ENCODE data around the gene ARSJ.

The ARSJ gene

DNA sequence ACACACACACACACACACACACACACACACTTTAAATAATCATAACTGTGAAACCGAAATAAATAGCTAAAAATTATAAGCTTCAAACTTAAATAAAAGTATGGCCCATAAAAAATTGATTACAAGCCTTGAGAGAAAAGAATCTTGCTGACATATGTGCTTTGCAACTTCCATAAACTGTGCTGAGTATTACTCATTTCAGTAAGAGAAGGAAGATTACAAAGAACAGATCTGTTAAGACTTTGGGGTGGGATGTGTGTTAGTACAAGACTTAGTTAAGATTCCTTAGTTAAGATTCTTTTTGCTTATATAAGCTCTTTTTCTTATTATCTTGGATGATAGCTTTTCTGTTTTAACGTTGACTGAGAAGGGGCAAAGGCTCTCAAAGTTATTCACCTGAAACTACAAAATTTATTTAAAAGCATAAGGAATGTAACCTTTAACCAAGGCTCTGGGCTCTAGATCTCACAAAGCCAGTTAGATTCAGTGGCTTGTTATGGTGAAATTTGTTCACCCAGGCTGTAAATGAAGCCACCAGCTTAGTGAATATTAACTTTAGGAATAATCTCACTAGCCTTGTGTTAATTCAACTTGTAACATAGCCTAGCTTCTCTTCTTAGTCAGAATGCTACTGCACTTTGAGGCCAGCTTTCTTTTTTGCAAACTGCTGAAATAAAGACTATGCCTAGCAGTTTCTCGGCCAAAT is 58.2 kb downstream of the ARSJ start:
- Histone ChIP-seq H3K4me1 (ENCODE audit: control insufficient read depth, insufficient read depth, low read length) (peaks cover 19% of the 10 kb centered on the region), H3K36me3 (ENCODE audit: control insufficient read depth, insufficient read depth, low read length, severe bottlenecking) (no peaks in the 10 kb centered on the region), H3K9me3 (ENCODE audit: control insufficient read depth, low read length) (no peaks in the 10 kb centered on the region), H3K4me3 (ENCODE audit: low read length) (no peak overlapping the region), H3K27me3 (replicated peaks; ENCODE audit: control insufficient read depth, insufficient read depth, low read length) (no peaks in the 10 kb centered on the region), H3K9ac (ENCODE audit: low read length) (no peak overlapping the region)
- DNase-seq (ENCODE audit: low read depth), result peak; percentile 59

DNA sequence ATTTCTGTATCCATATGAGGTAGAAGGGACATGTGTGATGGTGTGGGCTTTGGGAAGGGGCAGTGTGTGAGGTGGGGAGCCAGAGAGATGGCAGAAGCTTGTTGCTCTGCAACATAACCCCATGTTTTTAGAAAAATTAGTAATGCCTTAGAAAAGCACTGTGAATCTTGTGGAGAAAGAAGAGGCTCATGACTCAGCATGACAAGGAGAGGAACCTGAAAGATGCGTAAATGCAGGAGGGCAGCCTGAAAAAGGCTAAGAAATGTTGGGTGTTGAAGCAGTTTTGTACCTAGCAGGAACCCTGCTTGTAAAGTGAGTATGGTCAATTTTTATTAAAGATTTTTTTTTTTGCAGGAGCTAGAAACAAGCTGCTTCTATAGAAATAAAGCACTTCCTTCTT is 59.8 kb downstream of the ARSJ start:
- Histone ChIP-seq H3K9me3 (ENCODE audit: control insufficient read depth, low read length) (no peaks in the 10 kb centered on the region), H3K4me1 (ENCODE audit: control insufficient read depth, insufficient read depth, low read length) (peaks cover 19% of the 10 kb centered on the region), H3K4me3 (ENCODE audit: low read length) (no peak overlapping the region), H3K27me3 (replicated peaks; ENCODE audit: control insufficient read depth, insufficient read depth, low read length) (no peaks in the 10 kb centered on the region), H3K9ac (ENCODE audit: low read length) (no peak overlapping the region), H3K36me3 (ENCODE audit: control insufficient read depth, insufficient read depth, low read length, severe bottlenecking) (no peaks in the 10 kb centered on the region)
- DNase-seq (ENCODE audit: low read depth), result peak; percentile 46

- Histone ChIP-seq H3K9me3 (ENCODE audit: control insufficient read depth, low read length) (no peaks in the 10 kb centered on the region), H3K4me1 (ENCODE audit: control insufficient read depth, insufficient read depth, low read length) (peaks cover 19% of the 10 kb centered on the region), H3K36me3 (ENCODE audit: control insufficient read depth, insufficient read depth, low read length, severe bottlenecking) (no peaks in the 10 kb centered on the region), H3K27me3 (replicated peaks; ENCODE audit: control insufficient read depth, insufficient read depth, low read length) (no peaks in the 10 kb centered on the region), H3K4me3 (ENCODE audit: low read length) (no peak overlapping the region), H3K9ac (ENCODE audit: low read length) (no peak overlapping the region)
- DNase-seq (ENCODE audit: low read depth), result no peak
Observed at GRCh38 chr4:113919145-113919544, 60.3 kb downstream of the ARSJ start.

DNA sequence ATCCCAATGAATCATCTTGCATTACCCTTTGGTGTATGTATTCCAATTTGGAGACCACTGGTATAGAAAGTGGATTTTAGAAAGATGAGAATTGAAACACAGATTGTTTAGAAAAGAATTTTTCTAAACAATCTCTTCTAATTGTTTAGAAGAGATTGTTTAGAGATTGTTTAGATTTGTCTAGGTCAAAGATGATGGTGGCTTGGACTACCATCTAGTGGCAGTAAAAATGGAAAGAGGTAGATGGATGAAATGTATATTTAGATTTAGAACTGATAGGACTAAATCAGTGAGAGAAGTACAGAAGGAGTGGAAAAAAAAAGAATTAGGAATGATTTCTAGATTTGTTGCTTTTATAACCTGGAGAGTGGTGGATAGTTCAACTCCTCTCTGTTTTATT is 70.6 kb downstream of the ARSJ start:
- Histone ChIP-seq H3K4me1 (ENCODE audit: control insufficient read depth, insufficient read depth, low read length) (peaks cover 12% of the 10 kb centered on the region), H3K9ac (ENCODE audit: low read length) (no peak overlapping the region), H3K9me3 (ENCODE audit: control insufficient read depth, low read length) (no peaks in the 10 kb centered on the region), H3K36me3 (ENCODE audit: control insufficient read depth, insufficient read depth, low read length, severe bottlenecking) (no peaks in the 10 kb centered on the region), H3K27me3 (replicated peaks; ENCODE audit: control insufficient read depth, insufficient read depth, low read length) (no peaks in the 10 kb centered on the region), H3K4me3 (ENCODE audit: low read length) (no peak overlapping the region)
- no peak for DNase-seq (ENCODE audit: low read depth)

DNA sequence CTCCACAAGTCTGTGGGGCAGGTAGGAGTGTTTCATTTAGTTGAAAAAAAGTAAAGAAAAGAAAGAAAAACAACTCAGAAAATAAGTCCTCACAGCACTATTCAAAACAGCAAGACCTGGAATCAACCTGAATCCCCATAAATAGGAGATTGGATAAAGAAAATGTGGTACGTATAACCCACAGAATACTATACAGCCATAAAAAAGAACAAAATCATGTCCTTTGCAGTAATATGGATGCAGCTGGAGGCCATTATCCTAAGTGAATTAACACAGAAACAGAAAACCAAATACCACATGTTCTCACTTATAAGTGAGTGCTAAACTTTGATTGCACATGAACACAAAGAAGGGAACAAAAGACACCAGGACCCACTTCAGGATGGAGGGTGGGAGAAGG is 71.9 kb downstream of the ARSJ start:
- Histone ChIP-seq H3K36me3 (ENCODE audit: control insufficient read depth, insufficient read depth, low read length, severe bottlenecking) (no peaks in the 10 kb centered on the region), H3K27me3 (replicated peaks; ENCODE audit: control insufficient read depth, insufficient read depth, low read length) (no peaks in the 10 kb centered on the region), H3K9me3 (ENCODE audit: control insufficient read depth, low read length) (no peaks in the 10 kb centered on the region), H3K4me1 (ENCODE audit: control insufficient read depth, insufficient read depth, low read length) (peaks cover 12% of the 10 kb centered on the region), H3K4me3 (ENCODE audit: low read length) (no peak overlapping the region), H3K9ac (ENCODE audit: low read length) (no peak overlapping the region)
- no peak for DNase-seq (ENCODE audit: low read depth)

DNA sequence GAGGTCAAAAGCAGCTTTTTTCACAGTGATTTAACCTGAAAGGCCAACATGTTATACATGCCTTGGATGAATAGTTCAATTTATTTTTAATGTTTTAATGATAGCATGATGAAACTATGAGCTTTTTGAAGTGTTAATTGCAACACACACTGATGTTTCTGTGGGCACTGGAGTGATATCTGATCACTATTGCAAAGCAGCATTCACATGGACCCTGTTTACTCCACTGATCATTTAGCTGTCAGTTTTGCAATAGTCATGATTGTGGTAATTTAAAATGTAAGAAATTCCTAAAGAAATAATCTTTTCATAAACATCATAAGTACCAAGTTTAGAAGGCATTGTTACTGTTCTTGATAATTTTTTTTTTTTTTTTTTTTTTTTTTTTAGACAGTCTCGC is 74.1 kb downstream of the ARSJ start:
- peak; percentile 52 for DNase-seq (ENCODE audit: low read depth)
- H3K27me3 ChIP-seq (replicated peaks; ENCODE audit: control insufficient read depth, insufficient read depth, low read length), result no peaks in the 10 kb centered on the region
- no peak overlapping the region for H3K9ac ChIP-seq (ENCODE audit: low read length)
- peaks cover 9% of the 10 kb centered on the region for H3K36me3 ChIP-seq (ENCODE audit: control insufficient read depth, insufficient read depth, low read length, severe bottlenecking)
- no peaks in the 10 kb centered on the region for H3K9me3 ChIP-seq (ENCODE audit: control insufficient read depth, low read length)
- H3K4me1 ChIP-seq (ENCODE audit: control insufficient read depth, insufficient read depth, low read length), result peaks cover 12% of the 10 kb centered on the region
- no peak overlapping the region for H3K4me3 ChIP-seq (ENCODE audit: low read length)

DNA sequence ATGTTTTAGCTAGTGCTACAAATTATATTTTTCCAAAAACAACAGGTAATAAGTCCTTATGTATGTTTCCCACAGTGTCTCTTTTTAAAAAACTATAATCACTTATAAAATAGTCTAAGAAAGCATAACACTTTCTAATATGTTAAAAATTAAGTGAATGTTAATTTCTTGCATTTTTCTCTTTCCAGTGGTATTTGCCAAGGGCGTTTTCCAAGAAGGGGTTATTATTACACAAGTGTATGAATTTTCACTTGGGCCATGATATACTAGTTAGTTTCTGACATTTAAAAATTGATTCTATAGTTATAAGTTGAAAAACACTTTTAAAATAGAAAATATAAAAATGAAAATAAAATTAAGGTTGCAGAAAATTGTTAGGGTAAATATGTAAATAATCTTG is 74.6 kb downstream of the ARSJ start:
- no peak overlapping the region for H3K4me3 ChIP-seq (ENCODE audit: low read length)
- no peak overlapping the region for H3K9ac ChIP-seq (ENCODE audit: low read length)
- DNase-seq (ENCODE audit: low read depth), result no peak
- peaks cover 9% of the 10 kb centered on the region for H3K36me3 ChIP-seq (ENCODE audit: control insufficient read depth, insufficient read depth, low read length, severe bottlenecking)
- no peaks in the 10 kb centered on the region for H3K27me3 ChIP-seq (replicated peaks; ENCODE audit: control insufficient read depth, insufficient read depth, low read length)
- peaks cover 12% of the 10 kb centered on the region for H3K4me1 ChIP-seq (ENCODE audit: control insufficient read depth, insufficient read depth, low read length)
- no peaks in the 10 kb centered on the region for H3K9me3 ChIP-seq (ENCODE audit: control insufficient read depth, low read length)

- DNase-seq (ENCODE audit: low read depth), result no peak
- H3K4me1 ChIP-seq (ENCODE audit: control insufficient read depth, insufficient read depth, low read length), result peaks cover 12% of the 10 kb centered on the region
- peaks cover 9% of the 10 kb centered on the region for H3K36me3 ChIP-seq (ENCODE audit: control insufficient read depth, insufficient read depth, low read length, severe bottlenecking)
- no peaks in the 10 kb centered on the region for H3K27me3 ChIP-seq (replicated peaks; ENCODE audit: control insufficient read depth, insufficient read depth, low read length)
- H3K9me3 ChIP-seq (ENCODE audit: control insufficient read depth, low read length), result no peaks in the 10 kb centered on the region
- H3K9ac ChIP-seq (ENCODE audit: low read length), result no peak overlapping the region
- no peak overlapping the region for H3K4me3 ChIP-seq (ENCODE audit: low read length)
Observed at GRCh38 chr4:113901994-113902787, 77.3 kb downstream of the ARSJ start.

- H3K27me3 ChIP-seq (replicated peaks; ENCODE audit: control insufficient read depth, insufficient read depth, low read length), result no peaks in the 10 kb centered on the region
- H3K4me3 ChIP-seq (ENCODE audit: low read length), result no peak overlapping the region
- no peak overlapping the region for H3K9ac ChIP-seq (ENCODE audit: low read length)
- H3K9me3 ChIP-seq (ENCODE audit: control insufficient read depth, low read length), result peaks cover 1% of the 10 kb centered on the region
- no peaks in the 10 kb centered on the region for H3K4me1 ChIP-seq (ENCODE audit: control insufficient read depth, insufficient read depth, low read length)
- H3K36me3 ChIP-seq (ENCODE audit: control insufficient read depth, insufficient read depth, low read length, severe bottlenecking), result peaks cover 13% of the 10 kb centered on the region
- DNase-seq (ENCODE audit: low read depth), result no peak
Observed at GRCh38 chr4:113899271-113900070, 80.0 kb downstream of the ARSJ start.

DNA sequence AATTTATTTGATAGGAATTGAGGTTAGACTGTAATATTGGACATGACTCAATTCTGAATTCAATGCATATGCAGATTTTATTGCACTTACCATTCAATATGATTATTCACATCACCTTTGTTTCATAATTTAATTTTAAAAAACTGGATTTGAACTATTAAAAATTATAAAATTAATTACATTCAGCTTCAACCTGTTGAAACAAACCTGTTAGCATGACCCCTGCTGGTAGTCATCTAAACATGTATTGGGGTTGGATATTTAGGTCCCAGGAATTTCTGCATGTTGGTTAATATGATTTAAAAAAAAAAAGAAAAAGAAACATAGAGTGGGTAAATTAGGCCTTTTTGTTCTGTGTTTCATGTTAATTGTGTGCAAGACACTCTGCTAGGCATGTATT is 85.9 kb downstream of the ARSJ start:
- Histone ChIP-seq H3K27me3 (replicated peaks; ENCODE audit: control insufficient read depth, insufficient read depth, low read length) (no peaks in the 10 kb centered on the region), H3K4me3 (ENCODE audit: low read length) (no peak overlapping the region), H3K9ac (ENCODE audit: low read length) (no peak overlapping the region), H3K4me1 (ENCODE audit: control insufficient read depth, insufficient read depth, low read length) (no peaks in the 10 kb centered on the region), H3K9me3 (ENCODE audit: control insufficient read depth, low read length) (peaks cover 3% of the 10 kb centered on the region), H3K36me3 (ENCODE audit: control insufficient read depth, insufficient read depth, low read length, severe bottlenecking) (peaks cover 4% of the 10 kb centered on the region)
- no peak for DNase-seq (ENCODE audit: low read depth)

DNA sequence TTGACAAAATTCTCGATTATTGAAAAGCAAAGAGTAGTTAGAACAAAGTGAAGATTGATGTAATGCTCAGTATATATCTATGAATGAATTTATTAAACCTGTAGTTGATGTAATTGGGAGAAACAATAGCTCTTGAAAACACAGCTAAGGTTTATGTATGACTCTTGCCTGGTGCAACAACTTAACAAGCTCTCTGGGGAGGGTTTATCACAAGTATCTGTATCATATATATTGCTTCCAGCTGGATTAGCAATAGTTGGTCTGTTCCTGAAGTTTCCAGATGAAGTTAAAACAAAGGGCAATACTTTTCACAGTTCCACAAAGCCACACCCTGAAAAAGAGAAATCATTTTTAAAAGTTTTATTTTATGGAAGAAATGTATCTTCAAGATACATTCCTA is 91.4 kb downstream of the ARSJ start:
- no peaks in the 10 kb centered on the region for H3K4me1 ChIP-seq (ENCODE audit: control insufficient read depth, insufficient read depth, low read length)
- no peaks in the 10 kb centered on the region for H3K27me3 ChIP-seq (replicated peaks; ENCODE audit: control insufficient read depth, insufficient read depth, low read length)
- peak; percentile 37 for DNase-seq (ENCODE audit: low read depth)
- H3K9me3 ChIP-seq (ENCODE audit: control insufficient read depth, low read length), result no peaks in the 10 kb centered on the region
- no peak overlapping the region for H3K4me3 ChIP-seq (ENCODE audit: low read length)
- H3K36me3 ChIP-seq (ENCODE audit: control insufficient read depth, insufficient read depth, low read length, severe bottlenecking), result no peaks in the 10 kb centered on the region
- no peak overlapping the region for H3K9ac ChIP-seq (ENCODE audit: low read length)

Measured in adipocyte (in vitro differentiated cells).